Measurements from ENCODE around the gene COQ4. TPM values are rescaled to one million over a fixed set of nuclear protein-coding genes. Genes with fewer than 3 reads are reported as not detected.

COQ4 gene
- total RNA-seq, 1 experiment from 2014 or later: 19.1 TPM

DNA sequence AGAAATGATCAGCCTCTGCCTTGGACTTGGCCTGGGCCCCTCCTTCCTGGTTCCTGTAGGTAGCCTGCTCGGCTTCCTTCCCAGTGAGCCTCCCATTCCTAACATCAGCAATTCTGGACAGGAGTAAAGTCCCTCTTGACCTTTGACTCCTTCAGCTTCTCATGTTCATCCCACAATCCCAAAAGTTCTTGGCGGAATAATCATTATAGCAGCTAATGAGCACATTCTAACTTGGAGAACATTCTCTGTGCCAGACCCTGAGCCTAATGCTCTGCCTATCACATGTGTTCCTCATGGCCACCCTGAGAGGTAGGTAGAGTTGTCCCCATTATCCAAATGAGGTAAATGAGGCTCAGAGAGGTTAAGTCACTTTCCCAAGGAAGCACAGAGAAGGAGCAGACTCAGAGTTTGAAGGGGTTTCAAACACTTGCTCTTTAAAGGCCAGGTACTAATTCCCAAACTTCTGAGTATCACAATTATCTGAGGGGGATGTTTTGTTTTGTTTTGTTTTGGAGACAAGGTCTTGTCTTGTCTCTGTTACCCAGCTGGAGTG is 25.3 kb upstream of the COQ4 start:
- H3K36me3 ChIP-seq (ENCODE audit: control insufficient read depth, insufficient read depth, low read length): no peaks in the 10 kb centered on the region
- DNase-seq (ENCODE audit: low read depth, low spot score): no peak
- H3K4me1 ChIP-seq (ENCODE audit: control insufficient read depth, insufficient read depth, low read length): peaks cover 3% of the 10 kb centered on the region
- ATAC-seq: no peak
- TF ChIP-seq, protein P1, sequence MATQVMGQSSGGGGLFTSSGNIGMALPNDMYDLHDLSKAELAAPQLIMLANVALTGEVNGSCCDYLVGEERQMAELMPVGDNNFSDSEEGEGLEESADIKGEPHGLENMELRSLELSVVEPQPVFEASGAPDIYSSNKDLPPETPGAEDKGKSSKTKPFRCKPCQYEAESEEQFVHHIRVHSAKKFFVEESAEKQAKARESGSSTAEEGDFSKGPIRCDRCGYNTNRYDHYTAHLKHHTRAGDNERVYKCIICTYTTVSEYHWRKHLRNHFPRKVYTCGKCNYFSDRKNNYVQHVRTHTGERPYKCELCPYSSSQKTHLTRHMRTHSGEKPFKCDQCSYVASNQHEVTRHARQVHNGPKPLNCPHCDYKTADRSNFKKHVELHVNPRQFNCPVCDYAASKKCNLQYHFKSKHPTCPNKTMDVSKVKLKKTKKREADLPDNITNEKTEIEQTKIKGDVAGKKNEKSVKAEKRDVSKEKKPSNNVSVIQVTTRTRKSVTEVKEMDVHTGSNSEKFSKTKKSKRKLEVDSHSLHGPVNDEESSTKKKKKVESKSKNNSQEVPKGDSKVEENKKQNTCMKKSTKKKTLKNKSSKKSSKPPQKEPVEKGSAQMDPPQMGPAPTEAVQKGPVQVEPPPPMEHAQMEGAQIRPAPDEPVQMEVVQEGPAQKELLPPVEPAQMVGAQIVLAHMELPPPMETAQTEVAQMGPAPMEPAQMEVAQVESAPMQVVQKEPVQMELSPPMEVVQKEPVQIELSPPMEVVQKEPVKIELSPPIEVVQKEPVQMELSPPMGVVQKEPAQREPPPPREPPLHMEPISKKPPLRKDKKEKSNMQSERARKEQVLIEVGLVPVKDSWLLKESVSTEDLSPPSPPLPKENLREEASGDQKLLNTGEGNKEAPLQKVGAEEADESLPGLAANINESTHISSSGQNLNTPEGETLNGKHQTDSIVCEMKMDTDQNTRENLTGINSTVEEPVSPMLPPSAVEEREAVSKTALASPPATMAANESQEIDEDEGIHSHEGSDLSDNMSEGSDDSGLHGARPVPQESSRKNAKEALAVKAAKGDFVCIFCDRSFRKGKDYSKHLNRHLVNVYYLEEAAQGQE (IDR thresholded peaks at IDR 0.05; ENCODE audit: insufficient read depth in 1 of 2, low read depth in 2 of 2, low read length in 1 of 2): no peak
- TF ChIP-seq TCF7L2 (IDR thresholded peaks at IDR 0.05; ENCODE audit: low read depth, low read length): no peak
- TF ChIP-seq, protein P2, sequence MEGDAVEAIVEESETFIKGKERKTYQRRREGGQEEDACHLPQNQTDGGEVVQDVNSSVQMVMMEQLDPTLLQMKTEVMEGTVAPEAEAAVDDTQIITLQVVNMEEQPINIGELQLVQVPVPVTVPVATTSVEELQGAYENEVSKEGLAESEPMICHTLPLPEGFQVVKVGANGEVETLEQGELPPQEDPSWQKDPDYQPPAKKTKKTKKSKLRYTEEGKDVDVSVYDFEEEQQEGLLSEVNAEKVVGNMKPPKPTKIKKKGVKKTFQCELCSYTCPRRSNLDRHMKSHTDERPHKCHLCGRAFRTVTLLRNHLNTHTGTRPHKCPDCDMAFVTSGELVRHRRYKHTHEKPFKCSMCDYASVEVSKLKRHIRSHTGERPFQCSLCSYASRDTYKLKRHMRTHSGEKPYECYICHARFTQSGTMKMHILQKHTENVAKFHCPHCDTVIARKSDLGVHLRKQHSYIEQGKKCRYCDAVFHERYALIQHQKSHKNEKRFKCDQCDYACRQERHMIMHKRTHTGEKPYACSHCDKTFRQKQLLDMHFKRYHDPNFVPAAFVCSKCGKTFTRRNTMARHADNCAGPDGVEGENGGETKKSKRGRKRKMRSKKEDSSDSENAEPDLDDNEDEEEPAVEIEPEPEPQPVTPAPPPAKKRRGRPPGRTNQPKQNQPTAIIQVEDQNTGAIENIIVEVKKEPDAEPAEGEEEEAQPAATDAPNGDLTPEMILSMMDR (IDR thresholded peaks at IDR 0.05): no peak
- TF ChIP-seq POLR2AphosphoS5 (IDR thresholded peaks at IDR 0.05; ENCODE audit: low read depth, low read length): no peak
- TF ChIP-seq SIN3A (IDR thresholded peaks at IDR 0.05; ENCODE audit: borderline replicate concordance, insufficient read depth, low read depth, low read length): no peak
- H3K9me3 ChIP-seq (ENCODE audit: control insufficient read depth, insufficient read depth, low read depth, low read length): no peaks in the 10 kb centered on the region
- in situ Hi-C loops (cut with HindIII; ENCODE audit: low pct_unique_long_range_greater_than_20kb, low sequenced_read_pairs): no loop called here
- no peaks in the 10 kb centered on the region for H3K27me3 ChIP-seq (ENCODE audit: control insufficient read depth, insufficient read depth, low read length)
- CTCF ChIA-PET: no interaction called here
- no peak overlapping the region for H3K4me3 ChIP-seq (ENCODE audit: low read depth in 2 of 2, low read length in 2 of 2)
- H3K27ac ChIP-seq (ENCODE audit: low read length): no peak overlapping the region
- intact Hi-C loops (cut with micrococcal nuclease; ENCODE audit: unreplicated experiment): loop anchor here (10.0 kb wide), 2 partner anchors 48 to 118 kb away; partner anchors contain the start of gene SLC27A4
- POLR2A ChIA-PET: no interaction called here
- BruUV-seq (replicated peaks): no TSS peak

DNA sequence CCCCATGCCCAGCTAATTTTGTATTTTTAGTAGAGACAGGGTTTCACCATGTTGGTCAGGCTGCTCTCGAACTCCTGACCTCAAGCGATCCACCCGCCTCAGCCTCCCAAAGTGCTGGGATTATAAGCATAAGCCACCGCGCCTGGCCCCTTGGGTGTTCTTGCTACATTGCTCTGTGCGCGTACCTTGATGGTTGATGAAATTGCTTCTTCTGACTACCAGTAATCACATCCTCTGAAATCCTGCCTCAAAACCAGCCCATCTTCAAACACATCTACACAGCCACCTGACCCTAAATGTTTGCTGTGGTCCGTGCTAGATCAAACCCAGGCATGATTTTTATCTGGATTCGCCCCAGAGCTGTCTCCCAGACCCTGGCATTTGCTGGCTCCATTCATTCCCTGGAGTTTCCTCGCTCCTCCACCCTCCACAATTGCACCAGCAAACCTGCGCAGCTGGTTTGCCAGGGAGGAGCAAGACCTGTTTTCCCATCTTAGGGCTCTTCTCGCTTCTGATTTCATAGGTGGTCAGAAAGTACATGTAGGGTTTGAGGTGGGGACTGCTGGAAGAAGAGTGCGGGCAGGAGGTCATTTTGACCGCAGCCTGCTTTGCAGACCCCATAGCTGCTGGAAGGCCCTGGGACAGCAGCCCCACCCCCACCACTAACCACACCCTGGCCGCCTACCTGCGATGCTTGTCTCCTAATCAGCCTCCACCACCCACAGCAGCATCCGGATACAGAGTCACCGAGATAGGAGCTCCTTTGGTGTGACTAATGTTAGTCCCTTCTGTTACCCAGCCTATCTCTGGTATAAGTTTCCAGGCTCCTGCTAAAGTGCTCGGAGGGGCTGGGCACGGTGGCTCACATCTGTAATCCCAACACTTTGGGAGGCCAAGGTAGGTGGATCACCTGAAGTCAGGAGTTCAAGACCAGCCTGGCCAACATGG is 23.8 kb upstream of the COQ4 start:
- ChIA-PET POLR2A (no interaction called here), CTCF (no interaction called here)
- TF ChIP-seq TCF7L2 (IDR thresholded peaks at IDR 0.05; ENCODE audit: low read depth, low read length): no peak
- no peaks in the 10 kb centered on the region for H3K9me3 ChIP-seq (ENCODE audit: control insufficient read depth, insufficient read depth, low read depth, low read length)
- no peaks in the 10 kb centered on the region for H3K36me3 ChIP-seq (ENCODE audit: control insufficient read depth, insufficient read depth, low read length)
- no peak overlapping the region for H3K4me3 ChIP-seq (ENCODE audit: low read depth in 2 of 2, low read length in 2 of 2)
- no TSS peak for BruUV-seq (replicated peaks)
- DNase-seq (ENCODE audit: low read depth, low spot score) (no peak), ATAC-seq (no peak)
- H3K27ac ChIP-seq (ENCODE audit: low read length): no peak overlapping the region
- in situ Hi-C loops (cut with HindIII; ENCODE audit: low pct_unique_long_range_greater_than_20kb, low sequenced_read_pairs): no loop called here
- H3K4me1 ChIP-seq (ENCODE audit: control insufficient read depth, insufficient read depth, low read length): peaks cover 3% of the 10 kb centered on the region
- intact Hi-C loops (cut with micrococcal nuclease; ENCODE audit: unreplicated experiment): loop anchor here (10.0 kb wide), 2 partner anchors 46 to 116 kb away; partner anchors contain the start of gene SLC27A4
- no peaks in the 10 kb centered on the region for H3K27me3 ChIP-seq (ENCODE audit: control insufficient read depth, insufficient read depth, low read length)

Measured in Panc1 (cell line).